ENCODE data around the gene LRATD1.

The LRATD1 gene

GRCh38 chr2:14656146-14656545 lies 23.6 kb downstream of the LRATD1 start:
- Histone ChIP-seq H3K9ac (ENCODE audit: low read length) (no peak overlapping the region), H3K9me2 (ENCODE audit: low read depth, low read length) (no peaks in the 10 kb centered on the region), H3K4me1 (ENCODE audit: insufficient read depth, low read length, severe bottlenecking) (no peaks in the 10 kb centered on the region), H2AFZ (ENCODE audit: low read length) (no peak overlapping the region), H3K9me3 (ENCODE audit: low read length) (no peaks in the 10 kb centered on the region), H3K36me3 (ENCODE audit: insufficient read depth, low read length) (no peaks in the 10 kb centered on the region), H3F3A (ENCODE audit: insufficient read depth, low read length) (no peaks in the 10 kb centered on the region), H3K27me3 (ENCODE audit: insufficient read depth, low read length) (no peaks in the 10 kb centered on the region), H3K4me2 (ENCODE audit: low read length) (no peak overlapping the region), H3K4me3 (ENCODE audit: low read depth, low read length, poor library complexity, severe bottlenecking) (no peak overlapping the region), H4K20me1 (ENCODE audit: insufficient read depth, low read length) (no peaks in the 10 kb centered on the region), H3K79me2 (ENCODE audit: insufficient read depth, low read length) (no peaks in the 10 kb centered on the region), H3K27ac (ENCODE audit: low read depth, low read length, poor library complexity, severe bottlenecking) (no peak overlapping the region)
- TF ChIP-seq CTCF (IDR thresholded peaks at IDR 0.05; ENCODE audit: low read length): no peak
- no peak for TF ChIP-seq EZH2 (IDR thresholded peaks at IDR 0.05; ENCODE audit: borderline replicate concordance, low read length)

GRCh38 chr2:14661163-14661562 lies 28.6 kb downstream of the LRATD1 start:
- Histone ChIP-seq H3F3A (ENCODE audit: insufficient read depth, low read length) (no peaks in the 10 kb centered on the region), H2AFZ (ENCODE audit: low read length) (no peak overlapping the region), H4K20me1 (ENCODE audit: insufficient read depth, low read length) (no peaks in the 10 kb centered on the region), H3K4me2 (ENCODE audit: low read length) (no peak overlapping the region), H3K27ac (ENCODE audit: low read depth, low read length, poor library complexity, severe bottlenecking) (no peak overlapping the region), H3K9ac (ENCODE audit: low read length) (no peak overlapping the region), H3K79me2 (ENCODE audit: insufficient read depth, low read length) (no peaks in the 10 kb centered on the region), H3K9me2 (ENCODE audit: low read depth, low read length) (no peaks in the 10 kb centered on the region), H3K4me1 (ENCODE audit: insufficient read depth, low read length, severe bottlenecking) (no peaks in the 10 kb centered on the region), H3K27me3 (ENCODE audit: insufficient read depth, low read length) (no peaks in the 10 kb centered on the region), H3K36me3 (ENCODE audit: insufficient read depth, low read length) (no peaks in the 10 kb centered on the region), H3K4me3 (ENCODE audit: low read depth, low read length, poor library complexity, severe bottlenecking) (no peak overlapping the region), H3K9me3 (ENCODE audit: low read length) (no peaks in the 10 kb centered on the region)
- no peak for TF ChIP-seq EZH2 (IDR thresholded peaks at IDR 0.05; ENCODE audit: borderline replicate concordance, low read length)
- no peak for TF ChIP-seq CTCF (IDR thresholded peaks at IDR 0.05; ENCODE audit: low read length)

- Histone ChIP-seq H3K4me1 (ENCODE audit: insufficient read depth, low read length, severe bottlenecking) (no peaks in the 10 kb centered on the region), H3K9ac (ENCODE audit: low read length) (no peak overlapping the region), H3K27me3 (ENCODE audit: insufficient read depth, low read length) (no peaks in the 10 kb centered on the region), H2AFZ (ENCODE audit: low read length) (no peak overlapping the region), H3K9me2 (ENCODE audit: low read depth, low read length) (no peaks in the 10 kb centered on the region), H3K4me3 (ENCODE audit: low read depth, low read length, poor library complexity, severe bottlenecking) (no peak overlapping the region), H3K27ac (ENCODE audit: low read depth, low read length, poor library complexity, severe bottlenecking) (no peak overlapping the region), H3K36me3 (ENCODE audit: insufficient read depth, low read length) (no peaks in the 10 kb centered on the region), H4K20me1 (ENCODE audit: insufficient read depth, low read length) (no peaks in the 10 kb centered on the region), H3K9me3 (ENCODE audit: low read length) (no peaks in the 10 kb centered on the region), H3K79me2 (ENCODE audit: insufficient read depth, low read length) (no peaks in the 10 kb centered on the region), H3K4me2 (ENCODE audit: low read length) (no peak overlapping the region), H3F3A (ENCODE audit: insufficient read depth, low read length) (no peaks in the 10 kb centered on the region)
- no peak for TF ChIP-seq EZH2 (IDR thresholded peaks at IDR 0.05; ENCODE audit: borderline replicate concordance, low read length)
- TF ChIP-seq CTCF (IDR thresholded peaks at IDR 0.05; ENCODE audit: low read length): no peak
These were observed 40.9 kb downstream of the LRATD1 start for GRCh38 chr2:14673351-14673875.

All from OCI-LY1 (cell line).